ENCODE measurements around the gene TLE3. TPM values are rescaled to one million over a fixed set of nuclear protein-coding genes. Genes with fewer than 3 reads are reported as not detected.

Gene TLE3
- total and polyA plus RNA-seq, 2 of the 13 experiments (the other 11 are each of a cell fraction or from before 2014, with no cell fraction given): 11.9 to 13.8 TPM

DNA sequence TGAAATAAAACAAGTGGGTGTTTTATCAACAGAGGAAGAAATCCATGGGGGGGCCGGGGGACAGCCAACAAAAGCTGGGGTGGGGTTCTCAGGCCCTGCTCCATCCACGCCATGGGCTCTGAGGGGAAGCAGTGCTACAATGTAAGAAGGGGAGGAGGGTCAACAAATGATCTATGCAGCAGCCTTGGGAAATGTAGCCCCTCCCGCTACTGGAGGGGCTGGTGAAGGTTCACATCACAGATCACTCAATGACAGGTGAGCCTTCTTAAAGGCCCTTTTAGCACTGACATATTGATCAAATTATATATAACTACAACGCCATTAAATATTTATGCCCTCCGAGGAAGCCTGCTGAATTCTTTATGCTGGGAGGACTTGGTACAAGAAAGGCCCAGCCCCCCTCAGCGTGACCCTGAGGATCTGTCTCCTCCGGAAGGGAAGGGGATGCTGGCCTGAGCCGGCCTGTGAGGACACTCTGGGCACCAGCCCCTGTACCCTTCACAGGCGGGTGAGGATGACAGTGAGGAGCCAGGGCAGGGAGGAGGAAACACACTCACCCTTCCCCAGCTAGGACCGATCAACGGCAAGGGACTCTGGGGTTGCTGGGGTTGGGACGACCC is 15.3 kb downstream of the TLE3 start:
- Histone ChIP-seq H3K27ac (ENCODE audit: extremely low read length, insufficient read depth, low read length) (no peak overlapping the region), H3K27me3 (ENCODE audit: control insufficient read depth in 1 of 2, insufficient read depth in 2 of 2, low read length in 2 of 2) (no peaks in the 10 kb centered on the region), H3K9me3 (ENCODE audit: low read length) (no peaks in the 10 kb centered on the region), H3K79me2 (ENCODE audit: insufficient read depth, low read length) (peaks cover 20% of the 10 kb centered on the region), H3K36me3 (replicated peaks in 1 of 2; ENCODE audit: control insufficient read depth in 1 of 2, insufficient read depth in 2 of 2, low read length in 2 of 2) (peaks cover 22 to 64% of the 10 kb centered on the region in 2 experiments; a peak in 4 of 5 replicates), H3K4me1 (ENCODE audit: insufficient read depth, low read length) (peaks cover 39% of the 10 kb centered on the region), H4K20me1 (ENCODE audit: insufficient read depth, low read length) (peaks cover 67% of the 10 kb centered on the region), H3K9ac (ENCODE audit: insufficient read depth, low read depth, low read length) (no peak overlapping the region), H3K4me2 (ENCODE audit: low read depth, low read length) (no peak overlapping the region), H2AFZ (ENCODE audit: low read length) (no peak overlapping the region), H3K4me3 (replicated peaks in 1 of 3; ENCODE audit: insufficient read depth in 1 of 3, low read depth in 2 of 3, low read length in 3 of 3) (no peak overlapping the region)
- ChIA-PET POLR2A (no interaction called here), CTCF (ENCODE audit: low intra/inter-chr PET ratio, low total read pairs) (no interaction called here)
- no TSS peak for BruUV-seq (replicated peaks)
- intact Hi-C loops (cut with micrococcal nuclease; ENCODE audit: unreplicated experiment): no loop called here
- TF ChIP-seq TMF1 (CRISPR knock-in tag; IDR thresholded peaks at IDR 0.05; ENCODE audit: low read depth): no peak
- TF ChIP-seq HOXD1 (CRISPR knock-in tag; IDR thresholded peaks at IDR 0.05): no peak
- TF ChIP-seq XRCC5 (optimal IDR thresholded peaks at IDR 0.05; ENCODE audit: low read length): no peak
- TF ChIP-seq HNRNPUL1 (IDR thresholded peaks at IDR 0.05; ENCODE audit: low read depth, low read length): no peak
- in situ Hi-C loops (cut with HindIII; ENCODE audit: extremely low pct_ligation_motif_present, low pct_unique_long_range_greater_than_20kb): loop anchor here (25.0 kb wide), 1 partner anchor 620 kb away; the partner anchor contains the start of gene RPLP1
- DNase-seq (ENCODE audit: low spot score) (no peak), ATAC-seq (no peak), FAIRE-seq (no peak)
- WGBS (ENCODE audit: low lambda C conversion rate): 86% methylated on average over 10 of the region's 12 CpGs

DNA sequence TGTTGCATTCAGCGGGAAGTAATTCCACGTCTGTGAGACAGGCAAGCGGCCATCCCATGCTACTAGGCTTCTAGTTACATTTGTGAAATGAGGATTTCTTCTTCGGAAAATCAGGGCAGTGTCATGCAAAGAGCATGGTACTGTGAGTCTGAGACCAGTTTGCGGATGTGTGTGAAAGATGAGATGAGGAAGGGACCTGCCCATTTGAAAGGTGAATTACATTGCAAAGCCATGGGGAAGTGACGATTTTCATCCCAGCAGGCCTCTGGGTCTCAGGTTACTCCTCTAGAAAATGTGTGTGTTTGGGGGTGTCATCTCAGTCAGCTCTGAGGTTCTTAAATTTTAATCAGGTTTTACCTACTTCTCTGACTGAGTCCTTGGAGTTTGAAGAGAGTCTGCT is 16.1 kb downstream of the TLE3 start:
- no peak overlapping the region for H3K27ac ChIP-seq (ENCODE audit: extremely low read length, insufficient read depth, low read length)
- H3K79me2 ChIP-seq (ENCODE audit: insufficient read depth, low read length): peaks cover 25% of the 10 kb centered on the region
- in situ Hi-C loops (cut with HindIII; ENCODE audit: extremely low pct_ligation_motif_present, low pct_unique_long_range_greater_than_20kb) (loop anchor here (25.0 kb wide), 1 partner anchor 619 kb away; the partner anchor contains the start of gene RPLP1), intact Hi-C loops (cut with micrococcal nuclease; ENCODE audit: unreplicated experiment) (no loop called here)
- H3K36me3 ChIP-seq (replicated peaks in 1 of 2; ENCODE audit: control insufficient read depth in 1 of 2, insufficient read depth in 2 of 2, low read length in 2 of 2): peaks cover 22 to 58% of the 10 kb centered on the region in 2 experiments; a peak in 4 of 5 replicates
- no peaks in the 10 kb centered on the region for H3K27me3 ChIP-seq (ENCODE audit: control insufficient read depth in 1 of 2, insufficient read depth in 2 of 2, low read length in 2 of 2)
- DNase-seq (ENCODE audit: low spot score) (no peak), FAIRE-seq (no peak), ATAC-seq (no peak)
- TF ChIP-seq ZNF749 (CRISPR knock-in tag; IDR thresholded peaks at IDR 0.05; ENCODE audit: borderline replicate concordance) (no peak), ZBTB7B (CRISPR knock-in tag; IDR thresholded peaks at IDR 0.05) (no peak), SALL1 (CRISPR knock-in tag; IDR thresholded peaks at IDR 0.05) (no peak), JDP2 (CRISPR knock-in tag; IDR thresholded peaks at IDR 0.05; ENCODE audit: borderline replicate concordance) (no peak), RBM39 (IDR thresholded peaks at IDR 0.05; ENCODE audit: low read depth, low read length, poor library complexity, severe bottlenecking) (no peak), SNAPC2 (CRISPR knock-in tag; IDR thresholded peaks at IDR 0.05) (no peak), ZNF547 (CRISPR knock-in tag; IDR thresholded peaks at IDR 0.05) (no peak), RBM22 (optimal IDR thresholded peaks at IDR 0.05; ENCODE audit: low read length) (no peak), BHLHE40 (IDR thresholded peaks at IDR 0.05; ENCODE audit: low read length) (no peak), FOXK1 (CRISPR knock-in tag; IDR thresholded peaks at IDR 0.05; ENCODE audit: borderline replicate concordance, low read depth) (no peak), STAG1 (CRISPR knock-in tag; IDR thresholded peaks at IDR 0.05) (no peak), ZNF766 (CRISPR knock-in tag; IDR thresholded peaks at IDR 0.05; ENCODE audit: borderline replicate concordance) (no peak)
- H3K4me1 ChIP-seq (ENCODE audit: insufficient read depth, low read length): peaks cover 47% of the 10 kb centered on the region
- H2AFZ ChIP-seq (ENCODE audit: low read length): no peak overlapping the region
- no peak overlapping the region for H3K4me2 ChIP-seq (ENCODE audit: low read depth, low read length)
- peaks cover 71% of the 10 kb centered on the region for H4K20me1 ChIP-seq (ENCODE audit: insufficient read depth, low read length)
- H3K4me3 ChIP-seq (replicated peaks in 1 of 3; ENCODE audit: insufficient read depth in 1 of 3, low read depth in 2 of 3, low read length in 3 of 3): no peak overlapping the region
- ChIA-PET POLR2A (no interaction called here), CTCF (ENCODE audit: low intra/inter-chr PET ratio, low total read pairs) (no interaction called here)
- H3K9me3 ChIP-seq (ENCODE audit: low read length): no peaks in the 10 kb centered on the region
- 93% methylated on average over 6 of the region's 6 CpGs for WGBS (ENCODE audit: low lambda C conversion rate)
- no peak overlapping the region for H3K9ac ChIP-seq (ENCODE audit: insufficient read depth, low read depth, low read length)
- no TSS peak for BruUV-seq (replicated peaks)
